Measurements from ENCODE around the gene GIMAP8.

GIMAP8 gene

DNA sequence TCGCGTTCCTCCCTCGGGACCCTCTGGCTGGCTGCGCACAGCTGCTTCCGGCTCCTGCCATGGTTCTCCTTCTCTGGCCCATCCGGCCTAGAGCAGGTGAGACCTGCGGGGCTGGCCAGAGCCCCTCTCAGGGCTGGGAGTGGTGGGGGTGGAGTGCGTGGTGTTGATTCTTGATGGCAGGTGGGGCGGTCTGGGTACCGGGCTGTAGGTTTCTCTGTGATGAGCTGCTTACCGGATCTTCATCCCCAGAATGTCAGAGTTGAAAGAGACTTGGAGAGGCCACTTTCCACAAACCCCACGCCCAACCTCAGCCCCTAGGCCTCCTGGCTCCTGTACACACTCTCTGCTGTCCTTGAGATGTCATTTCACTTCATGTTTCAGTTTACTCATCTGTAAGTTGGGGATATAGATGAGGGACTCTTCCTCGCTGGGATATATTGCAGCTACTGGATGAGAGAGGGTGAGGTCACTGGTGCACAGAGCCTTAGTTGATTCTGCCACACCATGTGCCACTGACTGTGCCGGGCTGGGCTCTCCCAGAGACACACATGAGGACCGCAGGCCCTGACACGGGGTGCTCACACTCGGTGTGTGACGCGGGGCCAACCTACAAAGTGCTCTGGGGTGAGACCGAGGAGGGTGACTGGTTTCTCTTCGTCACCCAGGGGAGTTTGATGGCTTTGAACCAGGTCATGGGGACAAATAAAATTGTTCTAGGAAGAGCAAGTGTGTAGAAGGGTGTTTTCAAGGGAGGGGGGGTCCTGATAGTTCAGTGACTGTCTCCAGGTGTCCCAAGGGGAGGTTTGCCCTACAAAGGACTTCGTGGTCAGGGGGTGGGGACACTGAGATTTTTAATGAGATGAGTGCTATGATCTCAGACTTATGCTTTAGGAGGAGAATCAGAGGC, 41.8 kb upstream of the GIMAP8 start:
- no peak overlapping the region for H3K4me3 ChIP-seq
- no peak for DNase-seq (ENCODE audit: low spot score)
- TF ChIP-seq, protein P1, sequence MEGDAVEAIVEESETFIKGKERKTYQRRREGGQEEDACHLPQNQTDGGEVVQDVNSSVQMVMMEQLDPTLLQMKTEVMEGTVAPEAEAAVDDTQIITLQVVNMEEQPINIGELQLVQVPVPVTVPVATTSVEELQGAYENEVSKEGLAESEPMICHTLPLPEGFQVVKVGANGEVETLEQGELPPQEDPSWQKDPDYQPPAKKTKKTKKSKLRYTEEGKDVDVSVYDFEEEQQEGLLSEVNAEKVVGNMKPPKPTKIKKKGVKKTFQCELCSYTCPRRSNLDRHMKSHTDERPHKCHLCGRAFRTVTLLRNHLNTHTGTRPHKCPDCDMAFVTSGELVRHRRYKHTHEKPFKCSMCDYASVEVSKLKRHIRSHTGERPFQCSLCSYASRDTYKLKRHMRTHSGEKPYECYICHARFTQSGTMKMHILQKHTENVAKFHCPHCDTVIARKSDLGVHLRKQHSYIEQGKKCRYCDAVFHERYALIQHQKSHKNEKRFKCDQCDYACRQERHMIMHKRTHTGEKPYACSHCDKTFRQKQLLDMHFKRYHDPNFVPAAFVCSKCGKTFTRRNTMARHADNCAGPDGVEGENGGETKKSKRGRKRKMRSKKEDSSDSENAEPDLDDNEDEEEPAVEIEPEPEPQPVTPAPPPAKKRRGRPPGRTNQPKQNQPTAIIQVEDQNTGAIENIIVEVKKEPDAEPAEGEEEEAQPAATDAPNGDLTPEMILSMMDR (IDR thresholded peaks at IDR 0.05), result no peak
- no peak overlapping the region for H3K27ac ChIP-seq

DNA sequence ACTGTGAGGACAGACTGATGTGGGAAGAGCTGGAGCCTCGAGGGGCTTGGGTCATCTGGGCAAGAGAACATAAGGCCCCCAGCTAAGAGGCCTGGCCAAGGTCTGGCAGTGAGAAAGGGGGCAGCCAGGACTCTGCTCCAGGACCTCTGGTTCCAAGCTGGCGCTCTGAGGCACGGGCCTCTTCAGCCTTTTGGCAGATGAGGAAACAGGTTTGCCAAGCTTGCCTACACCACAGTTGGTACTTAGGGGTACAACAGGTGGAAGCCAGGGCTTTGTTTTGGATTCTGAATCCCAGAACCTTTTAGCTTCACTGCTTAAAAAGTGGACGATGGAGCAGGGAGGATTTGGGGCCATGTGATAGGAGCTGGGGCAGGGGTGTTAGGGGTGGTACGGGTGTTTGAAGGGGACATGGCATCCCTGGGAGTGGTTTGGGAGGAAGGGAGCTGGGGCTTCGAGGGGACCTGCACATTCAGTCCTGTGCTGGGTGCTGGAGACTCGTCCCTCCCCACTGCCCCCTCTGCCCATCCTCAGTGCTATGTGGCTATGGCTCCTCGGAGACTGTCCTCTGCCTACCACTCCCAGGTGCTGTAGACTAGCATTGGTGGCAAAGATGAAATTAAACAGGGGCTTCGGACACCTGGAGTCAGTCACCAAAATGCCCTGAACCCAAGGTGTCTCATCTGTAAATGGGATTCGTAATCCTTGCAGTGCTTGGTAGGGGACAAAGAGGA, 41.0 kb upstream of the GIMAP8 start:
- no peak for DNase-seq (ENCODE audit: low spot score)
- Histone ChIP-seq H3K27ac (no peak overlapping the region), H3K4me3 (no peak overlapping the region)
- TF ChIP-seq, protein P1 (IDR thresholded peaks at IDR 0.05), result no peak

DNA sequence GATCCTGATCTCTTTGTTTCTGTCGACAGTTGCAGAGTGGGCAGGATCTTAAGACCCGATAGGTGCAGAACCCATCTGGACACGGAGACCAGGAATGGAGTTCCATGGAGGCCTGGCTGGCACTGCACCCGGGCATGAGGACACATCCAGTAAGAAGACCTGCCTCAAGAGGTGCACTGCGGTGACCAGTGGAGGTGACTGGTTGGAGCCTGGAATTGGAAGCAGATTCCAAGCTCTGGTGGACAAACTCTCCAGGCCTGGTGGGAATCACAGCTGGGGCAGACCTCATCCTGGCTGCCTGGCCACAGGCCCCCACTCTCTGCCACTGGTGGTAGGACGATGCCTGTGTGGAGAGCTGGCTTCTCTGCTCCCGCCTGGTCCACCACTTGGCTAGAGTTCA, 40.3 kb upstream of the GIMAP8 start:
- TF ChIP-seq, protein P1 (IDR thresholded peaks at IDR 0.05), result no peak
- no peak overlapping the region for H3K27ac ChIP-seq
- no peak for DNase-seq (ENCODE audit: low spot score)
- no peak overlapping the region for H3K4me3 ChIP-seq

DNA sequence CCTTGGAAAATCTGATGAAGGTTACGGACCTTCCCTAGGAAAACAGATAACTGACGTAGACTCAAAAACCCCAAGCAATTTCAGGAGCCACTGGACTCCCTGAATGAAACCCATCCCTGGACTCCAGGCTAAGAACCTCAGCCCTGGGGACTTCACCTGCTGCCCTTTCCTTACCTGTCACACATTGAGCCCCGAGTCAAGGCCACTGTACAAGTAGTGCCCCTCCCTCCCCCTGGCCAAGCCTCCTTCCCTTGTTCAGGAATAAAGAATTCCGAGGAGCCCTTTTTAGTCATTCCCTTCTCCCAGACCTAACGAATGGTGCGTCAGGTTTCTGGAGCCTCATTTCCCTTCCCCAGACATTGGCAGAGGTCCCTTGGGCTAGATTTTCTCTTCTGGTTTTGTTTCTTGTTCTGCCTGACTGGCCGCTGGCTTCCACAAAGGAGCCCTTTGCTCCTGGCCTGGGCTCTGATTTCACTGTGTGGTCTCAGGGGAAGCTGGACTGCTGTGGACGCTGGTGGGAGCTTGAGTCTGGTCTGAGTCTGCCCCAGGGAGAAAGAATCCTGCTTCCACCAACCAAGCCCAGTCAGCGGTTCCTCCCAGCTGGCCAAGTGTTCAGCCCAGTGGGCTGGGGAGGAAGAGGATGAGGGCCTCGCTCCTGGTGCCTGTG, 39.6 kb upstream of the GIMAP8 start:
- DNase-seq (ENCODE audit: low spot score), result no peak
- TF ChIP-seq, protein P1 (IDR thresholded peaks at IDR 0.05), result no peak
- no peak overlapping the region for H3K27ac ChIP-seq
- no peak overlapping the region for H3K4me3 ChIP-seq

DNA sequence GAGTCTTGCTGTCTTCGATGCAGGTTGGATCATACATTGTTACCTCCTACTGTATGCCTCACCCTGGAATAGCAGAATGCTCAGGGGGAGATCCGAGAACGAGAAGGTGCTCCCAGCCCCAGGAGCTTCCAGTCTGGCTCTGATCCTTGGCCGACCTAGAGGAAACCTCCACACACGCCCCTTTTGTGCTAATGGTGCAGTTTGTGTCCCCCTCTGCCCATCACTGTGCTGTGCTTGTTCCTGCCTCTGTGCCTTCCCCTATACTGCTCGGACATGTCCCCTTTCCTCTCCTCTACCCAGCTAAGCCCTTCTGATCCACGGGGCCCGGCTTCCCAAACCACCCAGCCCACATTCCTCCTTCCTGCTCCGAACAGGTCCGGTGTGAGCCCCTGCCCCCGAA, 38.8 kb upstream of the GIMAP8 start:
- Histone ChIP-seq H3K27ac (no peak overlapping the region), H3K4me3 (no peak overlapping the region)
- TF ChIP-seq, protein P1 (IDR thresholded peaks at IDR 0.05), result no peak
- no peak for DNase-seq (ENCODE audit: low spot score)

DNA sequence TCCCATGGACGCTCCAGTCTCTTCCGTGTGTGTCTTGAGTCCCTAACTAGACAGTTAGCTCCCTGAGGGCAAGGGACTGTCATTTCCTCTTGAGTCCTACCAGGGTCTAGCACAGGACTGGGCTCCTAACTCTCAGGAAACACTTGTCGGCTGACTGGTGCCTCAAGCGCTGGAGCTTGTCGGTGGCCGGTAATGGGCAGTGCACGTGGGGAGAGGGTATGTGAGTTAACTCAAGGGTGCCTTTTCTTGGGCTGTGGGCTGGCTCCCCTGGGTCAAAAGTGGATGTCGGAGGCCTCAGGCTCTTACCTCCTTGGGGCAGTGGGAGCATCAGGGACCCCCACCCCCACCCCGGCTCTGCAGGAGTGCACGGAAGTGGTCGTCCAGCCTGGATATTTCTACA, 38.4 kb upstream of the GIMAP8 start:
- TF ChIP-seq, protein P1 (IDR thresholded peaks at IDR 0.05), result no peak
- H3K4me3 ChIP-seq, result no peak overlapping the region
- no peak overlapping the region for H3K27ac ChIP-seq
- no peak for DNase-seq (ENCODE audit: low spot score)

Data from coronary artery (tissue), 2 donors.